ENCODE measurements around the gene TMEM258. TPM values are rescaled to one million over a fixed set of nuclear protein-coding genes. Genes with fewer than 3 reads are reported as not detected.
A peak's percentile ranks its signal among the peaks of the same experiment; 100 is the strongest.

The TMEM258 gene
- total and polyA plus RNA-seq, 2 experiments from 2014 or later, result 71.3 to 519 TPM

DNA sequence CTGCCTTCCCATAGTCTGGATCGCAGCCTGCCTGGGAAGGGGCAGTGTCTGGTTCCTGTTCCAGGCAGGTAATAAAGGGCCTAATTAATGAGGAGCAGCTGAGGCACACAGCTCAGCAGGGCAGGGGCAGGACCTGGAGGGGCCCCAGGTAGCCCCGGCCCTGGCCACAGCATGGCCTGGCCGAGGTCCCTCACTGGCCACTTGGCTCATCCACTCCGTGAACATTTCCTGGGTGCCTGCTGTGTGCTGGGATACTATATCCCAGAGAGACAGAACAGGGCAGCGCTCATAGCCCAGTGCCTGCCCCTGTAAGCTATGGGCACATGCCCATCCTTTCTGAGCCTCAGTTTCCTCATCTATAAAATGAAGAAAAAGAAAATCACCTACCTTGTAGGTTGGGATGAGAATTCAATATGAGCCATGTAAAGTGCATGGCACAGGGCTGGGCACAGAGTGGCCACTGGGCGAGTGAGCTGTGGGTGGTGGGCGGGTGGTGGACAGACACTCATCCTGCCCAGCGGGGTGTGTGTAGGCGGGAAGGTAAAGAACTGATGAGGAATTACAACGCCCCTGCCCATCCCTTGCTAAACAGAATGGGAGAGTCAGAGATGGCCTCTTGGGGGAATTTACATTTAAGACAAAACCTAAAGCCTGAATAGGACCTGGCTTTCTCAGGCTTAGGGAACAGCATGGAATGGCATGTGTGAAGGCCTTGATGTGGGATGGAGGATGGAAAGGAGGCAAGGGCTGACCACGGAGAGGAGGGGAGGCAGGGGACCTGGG lies 30.8 kb downstream of the TMEM258 start:
- Histone ChIP-seq H4K20me1 (replicated peaks; ENCODE audit: insufficient read depth) (no peaks in the 10 kb centered on the region), H2AFZ (no peak overlapping the region), H3K4me1 (ENCODE audit: insufficient read depth) (peaks cover 19% of the 10 kb centered on the region; the same call in 1 of the 2 replicates), H3K9me2 (ENCODE audit: insufficient read depth) (no peaks in the 10 kb centered on the region), H3K4me3 (no peak overlapping the region), H3K36me3 (ENCODE audit: insufficient read depth) (no peaks in the 10 kb centered on the region), H3K4me2 (no peak overlapping the region), H3F3A (replicated peaks; ENCODE audit: low read depth) (no peaks in the 10 kb centered on the region), H3K79me2 (replicated peaks; ENCODE audit: insufficient read depth) (no peaks in the 10 kb centered on the region), H3K27me3 (ENCODE audit: insufficient read depth) (no peaks in the 10 kb centered on the region), H3K27ac (ENCODE audit: low read depth) (no peak overlapping the region)
- Mint-ChIP-seq H3K27ac (no peak overlapping the region), H3K9me3 (no peaks in the 10 kb centered on the region; the same call in 2 of the 3 replicates), H3K27me3 (ENCODE audit: insufficient read depth, low read depth, poor library complexity) (peaks cover 15% of the 10 kb centered on the region), H3K36me3 (ENCODE audit: low read depth) (no peaks in the 10 kb centered on the region), H3K4me1 (peaks cover 27% of the 10 kb centered on the region; the same call in 2 of the 3 replicates), H3K4me3 (no peak overlapping the region)
- no peak for DNase-seq (ENCODE audit: low spot score)
- no peak for TF ChIP-seq ZNF462 (CRISPR knock-in tag; IDR thresholded peaks at IDR 0.05)
- TF ChIP-seq EZH2 (IDR thresholded peaks at IDR 0.05; ENCODE audit: low read depth, unreplicated experiment), result no peak
- no peak for TF ChIP-seq CREB1 (CRISPR knock-in tag; IDR thresholded peaks at IDR 0.05; ENCODE audit: low read depth)
- peak; percentile 6; the same call in 2 of the 3 replicates for ATAC-seq

- H3K36me3 Mint-ChIP-seq (ENCODE audit: low read depth), result no peaks in the 10 kb centered on the region
- no peaks in the 10 kb centered on the region for H3F3A ChIP-seq (replicated peaks; ENCODE audit: low read depth)
- peaks cover 15% of the 10 kb centered on the region for H3K27me3 Mint-ChIP-seq (ENCODE audit: insufficient read depth, low read depth, poor library complexity)
- no peaks in the 10 kb centered on the region for H3K27me3 ChIP-seq (ENCODE audit: insufficient read depth)
- H2AFZ ChIP-seq, result no peak overlapping the region
- H3K27ac ChIP-seq (ENCODE audit: low read depth), result no peak overlapping the region
- no peak for DNase-seq (ENCODE audit: low spot score)
- no peaks in the 10 kb centered on the region; the same call in 2 of the 3 replicates for H3K9me3 Mint-ChIP-seq
- H4K20me1 ChIP-seq (replicated peaks; ENCODE audit: insufficient read depth), result no peaks in the 10 kb centered on the region
- no peaks in the 10 kb centered on the region for H3K36me3 ChIP-seq (ENCODE audit: insufficient read depth)
- peaks cover 34% of the 10 kb centered on the region for H3K4me1 Mint-ChIP-seq
- H3K4me1 ChIP-seq (ENCODE audit: insufficient read depth), result peaks cover 26% of the 10 kb centered on the region; the same call in 1 of the 2 replicates
- H3K79me2 ChIP-seq (replicated peaks; ENCODE audit: insufficient read depth), result no peaks in the 10 kb centered on the region
- no peaks in the 10 kb centered on the region for H3K9me2 ChIP-seq (ENCODE audit: insufficient read depth)
- no peak overlapping the region for H3K4me2 ChIP-seq
- no peak for ATAC-seq
- TF ChIP-seq ZNF331 (CRISPR knock-in tag; IDR thresholded peaks at IDR 0.05; ENCODE audit: low read depth), result no peak
- H3K4me3 Mint-ChIP-seq, result no peak overlapping the region
- no peak overlapping the region for H3K4me3 ChIP-seq
- no peak overlapping the region for H3K27ac Mint-ChIP-seq
Observed at GRCh38 chr11:61760946-61761345, 31.5 kb downstream of the TMEM258 start.

Measured in GM23338 (cell line).